Measurements from ENCODE around the gene HSPB7.

HSPB7 gene

GRCh38 chr1:15969321-15969880 is 48.4 kb downstream of the HSPB7 start:
- Mint-ChIP-seq H3K4me1 (ENCODE audit: low read depth) (peaks cover 90% of the 10 kb centered on the region), H3K27ac (no peak overlapping the region), H3K9me3 (peaks cover 3% of the 10 kb centered on the region), H3K4me3 (no peak overlapping the region), H3K27me3 (no peaks in the 10 kb centered on the region), H3K36me3 (ENCODE audit: low read depth) (peaks cover 72% of the 10 kb centered on the region)

GRCh38 chr1:15968172-15968571 is 49.7 kb downstream of the HSPB7 start:
- Mint-ChIP-seq H3K27ac (peak overlapping the region; percentile 99), H3K27me3 (no peaks in the 10 kb centered on the region), H3K4me3 (peak overlapping the region; percentile 14), H3K36me3 (ENCODE audit: low read depth) (peaks cover 66% of the 10 kb centered on the region), H3K9me3 (peaks cover 3% of the 10 kb centered on the region), H3K4me1 (ENCODE audit: low read depth) (peaks cover 90% of the 10 kb centered on the region)

- peak overlapping the region; percentile 99 for H3K27ac Mint-ChIP-seq
- H3K9me3 Mint-ChIP-seq = peaks cover 3% of the 10 kb centered on the region
- peaks cover 90% of the 10 kb centered on the region for H3K4me1 Mint-ChIP-seq (ENCODE audit: low read depth)
- peaks cover 54% of the 10 kb centered on the region for H3K36me3 Mint-ChIP-seq (ENCODE audit: low read depth)
- H3K27me3 Mint-ChIP-seq = no peaks in the 10 kb centered on the region
- peak overlapping the region; percentile 55 for H3K4me3 Mint-ChIP-seq
Observed at GRCh38 chr1:15966956-15967344, 50.9 kb downstream of the HSPB7 start.

GRCh38 chr1:15966081-15966955 is 51.5 kb downstream of the HSPB7 start:
- peaks cover 3% of the 10 kb centered on the region for H3K9me3 Mint-ChIP-seq
- peak overlapping the region; percentile 99 for H3K27ac Mint-ChIP-seq
- peak overlapping the region; percentile 84 for H3K4me3 Mint-ChIP-seq
- H3K36me3 Mint-ChIP-seq (ENCODE audit: low read depth) = peaks cover 58% of the 10 kb centered on the region
- H3K27me3 Mint-ChIP-seq = no peaks in the 10 kb centered on the region
- H3K4me1 Mint-ChIP-seq (ENCODE audit: low read depth) = peaks cover 92% of the 10 kb centered on the region

- peak overlapping the region; percentile 99 for H3K27ac Mint-ChIP-seq
- peaks cover 3% of the 10 kb centered on the region for H3K9me3 Mint-ChIP-seq
- H3K27me3 Mint-ChIP-seq = no peaks in the 10 kb centered on the region
- H3K4me3 Mint-ChIP-seq = peak overlapping the region; percentile 84
- peaks cover 96% of the 10 kb centered on the region for H3K4me1 Mint-ChIP-seq (ENCODE audit: low read depth)
- peaks cover 55% of the 10 kb centered on the region for H3K36me3 Mint-ChIP-seq (ENCODE audit: low read depth)
Observed at GRCh38 chr1:15965228-15965767, 52.5 kb downstream of the HSPB7 start.
